Osteocyte (in vitro differentiated cells): Measurements from ENCODE around the gene KRTAP3-1. TPM values are rescaled to one million over a fixed set of nuclear protein-coding genes. Genes with fewer than 3 reads are reported as not detected.

Experiments used
- DNase-seq: peaks from one replicate; pipeline ENCODE4 v3.0.0; 2021; ENCODE audit warnings: mixed read lengths; ENCODE audit not compliant: unreplicated experiment; ENCODE audit errors: extremely low spot score
- H3K27ac Mint-ChIP-seq: one replicate; pipeline ENCODE4 v1.8.0; 2021; ENCODE audit warnings: mild to moderate bottlenecking, mixed read lengths; ENCODE audit not compliant: unreplicated experiment
- H3K27me3 Mint-ChIP-seq: one replicate; pipeline ENCODE4 v1.8.0; 2021; ENCODE audit warnings: mixed read lengths; ENCODE audit not compliant: unreplicated experiment
- H3K36me3 Mint-ChIP-seq: one replicate; pipeline ENCODE4 v1.8.0; 2021; ENCODE audit warnings: mixed read lengths; ENCODE audit not compliant: unreplicated experiment
- H3K4me1 Mint-ChIP-seq: one replicate; pipeline ENCODE4 v1.8.0; 2021; ENCODE audit warnings: mixed read lengths; ENCODE audit not compliant: unreplicated experiment
- H3K4me3 Mint-ChIP-seq: one replicate; pipeline ENCODE4 v1.8.0; 2021; ENCODE audit warnings: mild to moderate bottlenecking, moderate library complexity, mixed read lengths; ENCODE audit not compliant: unreplicated experiment
- H3K9me3 Mint-ChIP-seq: one replicate; pipeline ENCODE4 v1.8.0; 2021; ENCODE audit warnings: mixed read lengths; ENCODE audit not compliant: unreplicated experiment
- CTCF ChIP-seq: fragments of 200-600 bp; sonication (generic); IDR thresholded peaks from 2 replicates; pipeline ENCODE4 v1.5.0; 2021; ENCODE audit warnings: antibody characterized with exemption, mild to moderate bottlenecking, moderate library complexity
- total RNA-seq: library from RNA; stranded (reverse); gene quantifications from 2 replicates; pipeline ENCODE4 v1.2.1, GENCODE V29; 2021

KRTAP3-1 gene
- total RNA-seq, 1 donor from 2014 or later, result not detected

- DNase-seq, result no peak
- Mint-ChIP-seq H3K4me3 (no peak overlapping the region), H3K36me3 (peaks cover 2% of the 10 kb centered on the region), H3K4me1 (peaks cover 4% of the 10 kb centered on the region), H3K27ac (no peak overlapping the region), H3K9me3 (no peaks in the 10 kb centered on the region), H3K27me3 (no peaks in the 10 kb centered on the region)
- TF ChIP-seq CTCF, result no peak
Measured at GRCh38 chr17:41012326-41013120, 3.6 kb upstream of the KRTAP3-1 start.

GRCh38 chr17:41010441-41010840, 1.5 kb upstream of the KRTAP3-1 start:
- no peaks in the 10 kb centered on the region for H3K9me3 Mint-ChIP-seq
- H3K27ac Mint-ChIP-seq, result no peak overlapping the region
- no peaks in the 10 kb centered on the region for H3K27me3 Mint-ChIP-seq
- no peak overlapping the region for H3K4me3 Mint-ChIP-seq
- no peak for TF ChIP-seq CTCF
- peaks cover 4% of the 10 kb centered on the region for H3K4me1 Mint-ChIP-seq
- H3K36me3 Mint-ChIP-seq, result no peaks in the 10 kb centered on the region
- no peak for DNase-seq

- peaks cover 4% of the 10 kb centered on the region for H3K4me1 Mint-ChIP-seq
- TF ChIP-seq CTCF, result no peak
- no peaks in the 10 kb centered on the region for H3K9me3 Mint-ChIP-seq
Measured at GRCh38 chr17:41009936-41010335, 1.0 kb upstream of the KRTAP3-1 start.

GRCh38 chr17:41009301-41009760, 403 bp upstream of the KRTAP3-1 start:
- no peaks in the 10 kb centered on the region for H3K36me3 Mint-ChIP-seq
- TF ChIP-seq CTCF, result no peak
- peaks cover 4% of the 10 kb centered on the region for H3K4me1 Mint-ChIP-seq
- H3K9me3 Mint-ChIP-seq, result no peaks in the 10 kb centered on the region
- no peak overlapping the region for H3K27ac Mint-ChIP-seq
- H3K4me3 Mint-ChIP-seq, result no peak overlapping the region
- no peak for DNase-seq
- no peaks in the 10 kb centered on the region for H3K27me3 Mint-ChIP-seq

More at GRCh38 chr17:41009936-41010335, 1.0 kb upstream of the KRTAP3-1 start:
- H3K4me3 Mint-ChIP-seq, result no peak overlapping the region
- no peak for DNase-seq
- no peak overlapping the region for H3K27ac Mint-ChIP-seq
- no peaks in the 10 kb centered on the region for H3K36me3 Mint-ChIP-seq
- no peaks in the 10 kb centered on the region for H3K27me3 Mint-ChIP-seq

GRCh38 chr17:41004397-41004796, 4.5 kb downstream of the KRTAP3-1 start:
- no peak for TF ChIP-seq CTCF
- H3K27me3 Mint-ChIP-seq, result no peaks in the 10 kb centered on the region
- H3K9me3 Mint-ChIP-seq, result no peaks in the 10 kb centered on the region
- no peak overlapping the region for H3K27ac Mint-ChIP-seq
- no peak for DNase-seq
- H3K36me3 Mint-ChIP-seq, result no peaks in the 10 kb centered on the region
- H3K4me1 Mint-ChIP-seq, result peaks cover 5% of the 10 kb centered on the region
- H3K4me3 Mint-ChIP-seq, result no peak overlapping the region
